GM20000 (cell line): Measurements from ENCODE around the gene DGKG.
A peak's percentile ranks its signal among the peaks of the same experiment; 100 is the strongest.

ENCODE experiments used
- DNase-seq: peaks from one replicate; pipeline ENCODE4 v3.0.0; 2012; ENCODE audit warnings: low spot score
- CTCF ChIP-seq: IDR thresholded peaks from 2 replicates; pipeline ENCODE4 v1.5.1; 2012; ENCODE audit warnings: mild to moderate bottlenecking, control low read depth; ENCODE audit errors: extremely low read depth, missing control alignments

Gene DGKG

GRCh38 chr3:186307594-186308221 is 54.3 kb downstream of the DGKG start:
- TF ChIP-seq CTCF: no peak
- peak; percentile 21 for DNase-seq

- DNase-seq: no peak
- TF ChIP-seq CTCF: no peak
Observed at GRCh38 chr3:186305286-186305685, 56.7 kb downstream of the DGKG start.

GRCh38 chr3:186303965-186304364 is 58.1 kb downstream of the DGKG start:
- no peak for TF ChIP-seq CTCF
- no peak for DNase-seq

- DNase-seq: peak; percentile 23
Observed at GRCh38 chr3:186299327-186299726, 62.7 kb downstream of the DGKG start.

GRCh38 chr3:186298876-186299275 is 63.2 kb downstream of the DGKG start:
- no peak for DNase-seq
- no peak for TF ChIP-seq CTCF

More at GRCh38 chr3:186299327-186299726, 62.7 kb downstream of the DGKG start:
- TF ChIP-seq CTCF: no peak

- DNase-seq: no peak
- TF ChIP-seq CTCF: no peak
Observed at GRCh38 chr3:186290796-186291195, 71.2 kb downstream of the DGKG start.

- no peak for TF ChIP-seq CTCF
- no peak for DNase-seq
Observed at GRCh38 chr3:186287711-186288110, 74.3 kb downstream of the DGKG start.
